Mucosa of rectum (tissue), 2 donors: ENCODE data around the gene ALDH1B1.

Experiments
- H3K27ac ChIP-seq, 2 donors: one replicate each; pipeline ENCODE4 v1.7.0; 2013; ENCODE audit warnings: inconsistent platforms in 2 of 2, low read depth in 2 of 2, low read length in 2 of 2
- H3K27me3 ChIP-seq, 2 donors: one replicate each; pipeline ENCODE4 v1.7.0; 2013; ENCODE audit warnings: low read length in 2 of 2; ENCODE audit not compliant: control insufficient read depth in 2 of 2, insufficient read depth in 2 of 2
- H3K36me3 ChIP-seq, 2 donors: one replicate each; pipeline ENCODE4 v1.7.0; 2013; ENCODE audit warnings: low read length in 2 of 2; ENCODE audit not compliant: control insufficient read depth in 2 of 2, insufficient read depth in 2 of 2
- H3K4me1 ChIP-seq, 2 donors: one replicate each; pipeline ENCODE4 v1.7.0; 2013; ENCODE audit warnings: low read length in 2 of 2, mild to moderate bottlenecking in 1 of 2; ENCODE audit not compliant: control insufficient read depth in 2 of 2, insufficient read depth in 2 of 2
- H3K4me3 ChIP-seq, 2 donors: one replicate each; pipeline ENCODE4 v1.7.0; 2013; ENCODE audit warnings: low read length in 2 of 2
- H3K9ac ChIP-seq, 2 donors: one replicate each; pipeline ENCODE4 v1.7.0; 2013; ENCODE audit warnings: low read length in 2 of 2, low read depth in 1 of 2, mild to moderate bottlenecking in 1 of 2
- H3K9me3 ChIP-seq, 2 donors: one replicate each; pipeline ENCODE4 v1.7.0; 2013; ENCODE audit warnings: low read length in 2 of 2; ENCODE audit not compliant: control insufficient read depth in 2 of 2
- donor health status: healthy.
- donor health status: Normal muscosa, but diverticular disease.

ALDH1B1 gene

GRCh38 chr9:38423973-38424843 is 31.7 kb downstream of the ALDH1B1 start, which contains the start of gene IGFBPL1:
Gene IGFBPL1, minus strand, starts transcription at chr9:38424454. Its CDS starts 30 bp downstream, at chr9:38424424.
- H3K27me3 ChIP-seq = peaks cover 24 to 28% of the 10 kb centered on the region in 2 donors
- no peaks in the 10 kb centered on the region for H3K36me3 ChIP-seq
- peak within 1 kb of the TSS; percentile 31 to 34 for H3K4me3 ChIP-seq
- no peaks in the 10 kb centered on the region for H3K9me3 ChIP-seq
- peaks cover 0 to 4% of the 10 kb centered on the region in 2 donors for H3K4me1 ChIP-seq
- no peak within 1 kb of the TSS for H3K9ac ChIP-seq
- H3K27ac ChIP-seq = no peak within 1 kb of the TSS

- no peak overlapping the region for H3K4me3 ChIP-seq
- peaks cover 24 to 28% of the 10 kb centered on the region in 2 donors for H3K27me3 ChIP-seq
These were observed 32.4 kb downstream of the ALDH1B1 start for GRCh38 chr9:38424918-38425317.

GRCh38 chr9:38428062-38428461 is 35.6 kb downstream of the ALDH1B1 start:
- Histone ChIP-seq H3K36me3 (no peaks in the 10 kb centered on the region), H3K27ac (no peak overlapping the region), H3K9me3 (no peaks in the 10 kb centered on the region), H3K4me1 (peaks cover 0 to 4% of the 10 kb centered on the region in 2 donors), H3K4me3 (no peak overlapping the region), H3K9ac (no peak overlapping the region), H3K27me3 (peaks cover 15 to 18% of the 10 kb centered on the region in 2 donors)

More at GRCh38 chr9:38424918-38425317, 32.4 kb downstream of the ALDH1B1 start:
- H3K9me3 ChIP-seq = no peaks in the 10 kb centered on the region
- H3K27ac ChIP-seq = no peak overlapping the region
- peaks cover 0 to 4% of the 10 kb centered on the region in 2 donors for H3K4me1 ChIP-seq
- no peaks in the 10 kb centered on the region for H3K36me3 ChIP-seq
- H3K9ac ChIP-seq = no peak overlapping the region

GRCh38 chr9:38431116-38431515 is 38.6 kb downstream of the ALDH1B1 start:
- H3K4me1 ChIP-seq = no peaks in the 10 kb centered on the region

GRCh38 chr9:38432922-38433510 is 40.5 kb downstream of the ALDH1B1 start:
- no peaks in the 10 kb centered on the region for H3K36me3 ChIP-seq
- no peak overlapping the region for H3K27ac ChIP-seq
- no peak overlapping the region for H3K9ac ChIP-seq
- no peaks in the 10 kb centered on the region for H3K27me3 ChIP-seq
- no peak overlapping the region for H3K4me3 ChIP-seq
- peaks cover 0 to 2% of the 10 kb centered on the region in 2 donors for H3K4me1 ChIP-seq
- no peaks in the 10 kb centered on the region for H3K9me3 ChIP-seq

More at GRCh38 chr9:38431116-38431515, 38.6 kb downstream of the ALDH1B1 start:
- H3K27ac ChIP-seq = no peak overlapping the region
- no peaks in the 10 kb centered on the region for H3K9me3 ChIP-seq
- no peaks in the 10 kb centered on the region for H3K36me3 ChIP-seq
- H3K4me3 ChIP-seq = no peak overlapping the region
- no peak overlapping the region for H3K9ac ChIP-seq
- H3K27me3 ChIP-seq = no peaks in the 10 kb centered on the region

- no peak overlapping the region for H3K4me3 ChIP-seq
- H3K9me3 ChIP-seq = no peaks in the 10 kb centered on the region
- H3K27me3 ChIP-seq = no peaks in the 10 kb centered on the region
- H3K36me3 ChIP-seq = no peaks in the 10 kb centered on the region
- no peak overlapping the region for H3K27ac ChIP-seq
- peaks cover 0 to 2% of the 10 kb centered on the region in 2 donors for H3K4me1 ChIP-seq
- no peak overlapping the region for H3K9ac ChIP-seq
These were observed 41.9 kb downstream of the ALDH1B1 start for GRCh38 chr9:38434365-38434764.

GRCh38 chr9:38434853-38435252 is 42.4 kb downstream of the ALDH1B1 start:
- Histone ChIP-seq H3K4me1 (peaks cover 0 to 2% of the 10 kb centered on the region in 2 donors), H3K27ac (no peak overlapping the region), H3K4me3 (no peak overlapping the region), H3K9me3 (no peaks in the 10 kb centered on the region), H3K9ac (no peak overlapping the region), H3K27me3 (no peaks in the 10 kb centered on the region), H3K36me3 (no peaks in the 10 kb centered on the region)

GRCh38 chr9:38435521-38435920 is 43.0 kb downstream of the ALDH1B1 start:
- H3K27ac ChIP-seq = no peak overlapping the region
- H3K36me3 ChIP-seq = no peaks in the 10 kb centered on the region
- H3K27me3 ChIP-seq = no peaks in the 10 kb centered on the region
- H3K9me3 ChIP-seq = no peaks in the 10 kb centered on the region
- peaks cover 0 to 2% of the 10 kb centered on the region in 2 donors for H3K4me1 ChIP-seq
- H3K9ac ChIP-seq = no peak overlapping the region
- H3K4me3 ChIP-seq = no peak overlapping the region

- no peak overlapping the region for H3K9ac ChIP-seq
- H3K9me3 ChIP-seq = no peaks in the 10 kb centered on the region
- H3K36me3 ChIP-seq = no peaks in the 10 kb centered on the region
- H3K4me1 ChIP-seq = peaks cover 0 to 2% of the 10 kb centered on the region in 2 donors
- H3K27ac ChIP-seq = no peak overlapping the region
- no peaks in the 10 kb centered on the region for H3K27me3 ChIP-seq
- no peak overlapping the region for H3K4me3 ChIP-seq
These were observed 44.2 kb downstream of the ALDH1B1 start for GRCh38 chr9:38436708-38437107.

- Histone ChIP-seq H3K9me3 (no peaks in the 10 kb centered on the region), H3K27me3 (no peaks in the 10 kb centered on the region), H3K4me1 (peaks cover 0 to 2% of the 10 kb centered on the region in 2 donors), H3K36me3 (no peaks in the 10 kb centered on the region), H3K27ac (no peak overlapping the region), H3K9ac (no peak overlapping the region), H3K4me3 (peak overlapping the region in 1 of 2 donors; percentile 46)
These were observed 44.8 kb downstream of the ALDH1B1 start for GRCh38 chr9:38437193-38437823.
